ENCODE data around the gene ECT2. TPM values are rescaled to one million over a fixed set of nuclear protein-coding genes. Genes with fewer than 3 reads are reported as not detected.

Gene ECT2
- total RNA-seq, 1 experiment from 2014 or later = 77.4 TPM

DNA sequence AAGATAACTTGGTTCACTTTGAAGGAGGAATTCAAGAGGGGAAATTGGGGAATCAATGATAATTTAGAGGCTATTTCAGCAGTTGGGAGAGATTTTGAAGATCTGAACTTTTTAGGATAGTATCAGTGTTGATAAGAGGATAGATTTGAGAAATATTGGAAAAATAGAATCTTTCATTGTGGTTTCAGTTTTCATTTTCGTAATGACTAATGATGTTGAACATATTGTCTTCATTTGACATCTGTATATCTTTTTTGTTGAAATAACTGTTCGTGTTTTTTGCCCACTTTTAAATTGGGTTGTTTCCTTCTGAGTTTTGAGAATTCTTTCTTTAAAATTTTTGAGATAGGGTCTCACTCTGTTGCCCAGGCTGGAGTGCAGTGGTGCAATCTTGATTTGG, 21.1 kb downstream of the ECT2 start:
- BruUV-seq (replicated peaks) = no TSS peak
- H3K4me2 ChIP-seq (ENCODE audit: low read length) = no peak overlapping the region
- ChIA-PET POLR2A (ENCODE audit: unreplicated experiment) (no interaction called here), CTCF (interaction anchor here (0.5 kb wide), 1 partner anchor 22 kb away, joined by 4 read pairs; no protein-coding TSS in a partner anchor)
- H4K20me1 ChIP-seq (ENCODE audit: low read length) = no peaks in the 10 kb centered on the region
- ATAC-seq (no peak), DNase-seq (no peak)
- no peaks in the 10 kb centered on the region for H3K4me1 ChIP-seq (ENCODE audit: insufficient read depth, low read length)
- H3K79me2 ChIP-seq (ENCODE audit: low read length) = no peaks in the 10 kb centered on the region
- no peaks in the 10 kb centered on the region for H3K9me3 ChIP-seq (ENCODE audit: low read length)
- no peak for TF ChIP-seq EZH2 (IDR thresholded peaks at IDR 0.05; ENCODE audit: low read length, unreplicated experiment)
- TF ChIP-seq CTCF (conservative IDR thresholded peaks at IDR 0.05; ENCODE audit: low read depth, low read length) = no peak
- TF ChIP-seq EZH2phosphoT487 (IDR thresholded peaks at IDR 0.05; ENCODE audit: borderline replicate concordance, low read length) = no peak
- intact Hi-C loops (cut with micrococcal nuclease) = no loop called here
- peaks cover 71% of the 10 kb centered on the region for H3K36me3 ChIP-seq (ENCODE audit: low read depth, low read length)
- H3K9ac ChIP-seq (ENCODE audit: low read length) = no peak overlapping the region
- H3K27me3 ChIP-seq (ENCODE audit: low read length) = no peaks in the 10 kb centered on the region
- H3K9me2 ChIP-seq (replicated peaks; ENCODE audit: low read length) = no peaks in the 10 kb centered on the region
- no peak overlapping the region for H3K27ac ChIP-seq (ENCODE audit: low read length)
- no peaks in the 10 kb centered on the region for H3F3A ChIP-seq (ENCODE audit: low read length, unreplicated experiment)
- no peak overlapping the region for H3K4me3 ChIP-seq (ENCODE audit: low read length)
- no peak overlapping the region for H2AFZ ChIP-seq (ENCODE audit: low read length)

GRCh38 chr3:172776049-172776717, 25.7 kb downstream of the ECT2 start:
- Histone ChIP-seq H3K9me2 (replicated peaks; ENCODE audit: low read length) (no peaks in the 10 kb centered on the region), H3F3A (ENCODE audit: low read length, unreplicated experiment) (no peaks in the 10 kb centered on the region), H4K20me1 (ENCODE audit: low read length) (no peaks in the 10 kb centered on the region), H3K4me3 (ENCODE audit: low read length) (no peak overlapping the region), H3K4me1 (ENCODE audit: insufficient read depth, low read length) (no peaks in the 10 kb centered on the region), H3K27ac (ENCODE audit: low read length) (no peak overlapping the region), H3K9me3 (ENCODE audit: low read length) (no peaks in the 10 kb centered on the region), H2AFZ (ENCODE audit: low read length) (no peak overlapping the region), H3K36me3 (ENCODE audit: low read depth, low read length) (peaks cover 55% of the 10 kb centered on the region), H3K79me2 (ENCODE audit: low read length) (no peaks in the 10 kb centered on the region), H3K9ac (ENCODE audit: low read length) (no peak overlapping the region), H3K27me3 (ENCODE audit: low read length) (no peaks in the 10 kb centered on the region), H3K4me2 (ENCODE audit: low read length) (no peak overlapping the region)
- BruUV-seq (replicated peaks) = no TSS peak
- TF ChIP-seq EZH2phosphoT487 (IDR thresholded peaks at IDR 0.05; ENCODE audit: borderline replicate concordance, low read length) = no peak
- TF ChIP-seq EZH2 (IDR thresholded peaks at IDR 0.05; ENCODE audit: low read length, unreplicated experiment) = no peak
- no peak for TF ChIP-seq CTCF (conservative IDR thresholded peaks at IDR 0.05; ENCODE audit: low read depth, low read length)
- ChIA-PET POLR2A (ENCODE audit: unreplicated experiment) (interaction anchor here (0.6 kb wide), 1 partner anchor 27 kb away, joined by 9 read pairs; no protein-coding TSS in a partner anchor), CTCF (no interaction called here)
- no peak for DNase-seq
- no peak for ATAC-seq
- intact Hi-C loops (cut with micrococcal nuclease) = no loop called here

GRCh38 chr3:172777901-172778300, 27.4 kb downstream of the ECT2 start:
- no peaks in the 10 kb centered on the region for H3K9me3 ChIP-seq (ENCODE audit: low read length)
- POLR2A ChIA-PET (ENCODE audit: unreplicated experiment) = interaction anchor here (0.6 kb wide), 1 partner anchor 111 kb away, joined by 19 read pairs; no protein-coding TSS in a partner anchor
- intact Hi-C loops (cut with micrococcal nuclease) = no loop called here
- no peak overlapping the region for H3K4me2 ChIP-seq (ENCODE audit: low read length)
- 0 out of 2 replicates have a peak, but pooled peaks cover 2% of the 10 kb centered on the region for H4K20me1 ChIP-seq (ENCODE audit: low read length)
- no peak for DNase-seq
- no peaks in the 10 kb centered on the region for H3K9me2 ChIP-seq (replicated peaks; ENCODE audit: low read length)
- TF ChIP-seq CTCF (conservative IDR thresholded peaks at IDR 0.05; ENCODE audit: low read depth, low read length) (no peak), EZH2 (IDR thresholded peaks at IDR 0.05; ENCODE audit: low read length, unreplicated experiment) (no peak), EZH2phosphoT487 (IDR thresholded peaks at IDR 0.05; ENCODE audit: borderline replicate concordance, low read length) (no peak)
- H3K79me2 ChIP-seq (ENCODE audit: low read length) = no peaks in the 10 kb centered on the region
- ATAC-seq = no peak
- H3K4me1 ChIP-seq (ENCODE audit: insufficient read depth, low read length) = no peaks in the 10 kb centered on the region
- no peak overlapping the region for H3K9ac ChIP-seq (ENCODE audit: low read length)
- H3K27me3 ChIP-seq (ENCODE audit: low read length) = no peaks in the 10 kb centered on the region
- CTCF ChIA-PET = no interaction called here
- no peak overlapping the region for H2AFZ ChIP-seq (ENCODE audit: low read length)
- BruUV-seq (replicated peaks) = no TSS peak
- H3K36me3 ChIP-seq (ENCODE audit: low read depth, low read length) = peaks cover 63% of the 10 kb centered on the region
- no peak overlapping the region for H3K4me3 ChIP-seq (ENCODE audit: low read length)
- no peak overlapping the region for H3K27ac ChIP-seq (ENCODE audit: low read length)
- H3F3A ChIP-seq (ENCODE audit: low read length, unreplicated experiment) = no peaks in the 10 kb centered on the region

Data from PC-3 (cell line).